GM12878 (cell line): ENCODE data around the gene GJB4. TPM values are rescaled to one million over a fixed set of nuclear protein-coding genes. Genes with fewer than 3 reads are reported as not detected.

Experiments
- ATAC-seq: fragments of 200-7000 bp; cut with Tn5 transposase; 3 replicates; pipeline ENCODE4 v1.9.1; 2020; ENCODE audit warnings: mild to moderate bottlenecking, moderate library complexity
- BruUV-seq: library from RNA; stranded (reverse); fragments of 400-500 nt; replicated peaks from 2 replicates; lab custom pipeline; 2021; lab: Mats Ljungman, UMichigan
- CTCF ChIA-PET: fragments of 300-600 bp; sonication (Branson Sonifier 250); formaldehyde crosslinking; extraction: SDS; loops from one replicate; lab custom pipeline; 2021; ENCODE audit warnings: inconsistent platforms; lab: Yijun Ruan, JAX
- POLR2A ChIA-PET: fragments of 350-600 bp; formaldehyde crosslinking; extraction: SDS; loops from one replicate; lab custom pipeline; 2021; ENCODE audit warnings: inconsistent platforms; lab: Charles Lee
- RAD21 ChIA-PET: fragments of 300-600 bp; sonication (Branson Sonifier 250); formaldehyde crosslinking; loops from one replicate; lab custom pipeline; 2023; ENCODE audit warnings: antibody characterized with exemption; ENCODE audit not compliant: unreplicated experiment; lab: Charles Lee
- SMC1A ChIA-PET: fragments of 300-600 bp; sonication (Branson Sonifier 250); formaldehyde crosslinking; loops from one replicate; lab custom pipeline; 2023; ENCODE audit not compliant: unreplicated experiment, uncharacterized antibody; lab: Charles Lee
- DNase-seq: peaks from one replicate; pipeline ENCODE4 v3.0.0-alpha.2; 2011; ENCODE audit warnings: low read depth, low spot score
- FAIRE-seq: peaks from 3 replicates; lab custom pipeline; 2011; peaks lifted over from hg19 to GRCh38; lab: Jason Lieb, UNC
- H2AFZ ChIP-seq: 2 replicates; pipeline ENCODE4 v1.6.0; 2011; ENCODE audit warnings: low read depth, low read length, control low read depth; ENCODE audit not compliant: control insufficient read depth
- H3K27ac ChIP-seq: 2 replicates; pipeline ENCODE4 v1.5.1; 2011; ENCODE audit warnings: control low read depth; ENCODE audit not compliant: control insufficient read depth, insufficient read depth
- H3K27me3 ChIP-seq, 2 experiments: replicated peaks in 1 of 2; 2 replicates each; pipeline versions ENCODE4 v1.6.0 to v1.6.1; 2011; ENCODE audit warnings: low read length in 1 of 2; ENCODE audit not compliant: control insufficient read depth in 2 of 2, insufficient read depth in 2 of 2
- H3K36me3 ChIP-seq, 2 experiments: 2 replicates each; pipeline ENCODE4 v1.5.1; 2011; ENCODE audit warnings: low read length in 1 of 2; ENCODE audit not compliant: control insufficient read depth in 2 of 2, insufficient read depth in 2 of 2
- H3K4me1 ChIP-seq: 2 replicates; pipeline ENCODE4 v1.6.1; 2011; ENCODE audit warnings: mild to moderate bottlenecking, low read length, moderate library complexity, mixed read lengths; ENCODE audit not compliant: control insufficient read depth, insufficient read depth
- H3K4me2 ChIP-seq: 2 replicates; pipeline ENCODE4 v1.6.0; 2011; ENCODE audit warnings: control low read depth; ENCODE audit not compliant: control insufficient read depth, insufficient read depth
- H3K4me3 ChIP-seq: fragments of 200-600 bp; sonication (generic); 2 replicates; pipeline ENCODE4 v1.5.1; 2016
- H3K79me2 ChIP-seq: 2 replicates; pipeline ENCODE4 v1.6.0; 2011; ENCODE audit warnings: low read length; ENCODE audit not compliant: control insufficient read depth, insufficient read depth
- H3K9ac ChIP-seq: 2 replicates; pipeline ENCODE4 v1.8.0; 2011; ENCODE audit warnings: low read length, control low read depth, mixed read lengths; ENCODE audit not compliant: control insufficient read depth, insufficient read depth
- H3K9me3 ChIP-seq: replicated peaks from 3 replicates; pipeline ENCODE4 v1.5.1; 2011; ENCODE audit warnings: mild to moderate bottlenecking, low read length; ENCODE audit not compliant: control insufficient read depth, insufficient read depth
- H4K20me1 ChIP-seq: 2 replicates; pipeline ENCODE4 v1.6.0; 2011; ENCODE audit not compliant: control insufficient read depth, insufficient read depth
- CBFB ChIP-seq: IDR thresholded peaks from 2 replicates; pipeline ENCODE4 v1.6.1; 2016; ENCODE audit warnings: antibody characterized with exemption, low read depth
- CBX3 ChIP-seq: fragments of 200-600 bp; sonication (generic); IDR thresholded peaks from 2 replicates; pipeline ENCODE4 v1.6.1; 2016; ENCODE audit warnings: low read depth, borderline replicate concordance
- EZH2 ChIP-seq: IDR thresholded peaks from 2 replicates; pipeline ENCODE4 v1.6.1; 2012; ENCODE audit warnings: low read depth, mild to moderate bottlenecking, control low read depth, inconsistent platforms, low read length, borderline replicate concordance; ENCODE audit not compliant: control insufficient read depth
- HDAC2 ChIP-seq: fragments of 200-600 bp; sonication (generic); IDR thresholded peaks from 2 replicates; pipeline ENCODE4 v1.6.1; 2017
- IKZF2 ChIP-seq, 2 experiments: fragments of 450-650 bp; IDR thresholded peaks; 2 replicates each; pipeline ENCODE4 v1.6.1; 2017; ENCODE audit warnings: mild to moderate bottlenecking in 2 of 2, moderate library complexity in 2 of 2
- MXI1 ChIP-seq: fragments of 150-350 bp; IDR thresholded peaks from 2 replicates; pipeline ENCODE4 v1.6.1; 2011; ENCODE audit warnings: low read depth, mild to moderate bottlenecking, inconsistent platforms, low read length, improper control_type of control experiment
- NFYA ChIP-seq: IDR thresholded peaks from 2 replicates; pipeline ENCODE4 v1.6.1; 2011; ENCODE audit warnings: low read depth, mild to moderate bottlenecking, low read length, improper control_type of control experiment, borderline replicate concordance
- NR2C1 ChIP-seq: fragments of 450-650 bp; IDR thresholded peaks from 2 replicates; pipeline ENCODE4 v1.6.1; 2017; ENCODE audit warnings: antibody characterized with exemption, mild to moderate bottlenecking, moderate library complexity
- NRF1 ChIP-seq: conservative IDR thresholded peaks from 2 replicates; pipeline ENCODE4 v1.6.1; 2011; ENCODE audit warnings: mild to moderate bottlenecking, low read depth, low read length, improper control_type of control experiment
- PBX3 ChIP-seq: IDR thresholded peaks from 2 replicates; pipeline ENCODE4 v1.6.1; 2011; ENCODE audit warnings: mild to moderate bottlenecking, low read depth, low read length, moderate library complexity; ENCODE audit not compliant: insufficient replicate concordance
- POU2F2 ChIP-seq: IDR thresholded peaks from 3 replicates; pipeline ENCODE4 v1.6.1; 2011; ENCODE audit warnings: low read depth, mild to moderate bottlenecking, low read length, borderline replicate concordance
- RB1 ChIP-seq: fragments of 450-650 bp; formaldehyde crosslinking; IDR thresholded peaks from 2 replicates; pipeline ENCODE4 v1.6.1; 2017; ENCODE audit warnings: mild to moderate bottlenecking, borderline replicate concordance
- RUNX3 ChIP-seq: IDR thresholded peaks from 2 replicates; pipeline ENCODE4 v1.6.1; 2012; ENCODE audit warnings: low read length, inconsistent platforms
- SMC3 ChIP-seq: IDR thresholded peaks from 2 replicates; pipeline ENCODE4 v1.6.1; 2011; ENCODE audit warnings: low read length, improper control_type of control experiment, borderline replicate concordance
- STAT1 ChIP-seq: fragments of 450-650 bp; conservative IDR thresholded peaks from 2 replicates; pipeline ENCODE4 v1.6.1; 2014; ENCODE audit warnings: antibody characterized with exemption, mild to moderate bottlenecking
- SUZ12 ChIP-seq: fragments of 200-600 bp; sonication (generic); IDR thresholded peaks from one replicate; pipeline ENCODE4 v1.6.1; 2018; ENCODE audit warnings: antibody characterized with exemption, mild to moderate bottlenecking; ENCODE audit not compliant: unreplicated experiment
- TCF12 ChIP-seq: IDR thresholded peaks from 2 replicates; pipeline ENCODE4 v1.6.1; 2011; ENCODE audit warnings: low read depth, mild to moderate bottlenecking, low read length
- TCF3 ChIP-seq: IDR thresholded peaks from 2 replicates; pipeline ENCODE4 v1.6.1; 2012; ENCODE audit warnings: low read depth, mild to moderate bottlenecking, low read length, borderline replicate concordance; ENCODE audit not compliant: insufficient read depth
- ZBTB4 ChIP-seq: fragments of 450-650 bp; formaldehyde crosslinking; IDR thresholded peaks from 2 replicates; pipeline ENCODE4 v1.4.0; 2022; ENCODE audit warnings: mild to moderate bottlenecking, moderate library complexity
- ZNF622 ChIP-seq: fragments of 450-650 bp; IDR thresholded peaks from 2 replicates; pipeline ENCODE4 v1.6.1; 2017; ENCODE audit warnings: mild to moderate bottlenecking, inconsistent platforms
- WGBS: methylation state at CpG from one replicate; pipeline ENCODE4 v1.1.6; 2016; ENCODE audit warnings: low lambda C conversion rate; ENCODE audit not compliant: insufficient replicate concordance, insufficient coverage; ENCODE audit errors: missing lambda C conversion rate; 5-methylcytosine and 5-hydroxymethylcytosine counted together
- in situ Hi-C: fragments of 300-500 bp; cut with MboI; formaldehyde crosslinking; loops from 9 replicates; pipeline ENCODE4 v1.14.3; 2018; ENCODE audit warnings: mixed read lengths
- intact Hi-C: fragments of 100-400 bp; cut with micrococcal nuclease; formaldehyde crosslinking; loops from one replicate; pipeline ENCODE4 v1.14.2; 2022; ENCODE audit not compliant: unreplicated experiment
- polyA plus RNA-seq, 11 experiments: library from polyadenylated mRNA; depleted of rRNA in 4 of 11; unstranded in 6 of 11; stranded (reverse) in 5 of 11; fragments of >200 nt; fragmentation: Nextera tagmentation in 4 of 11; fragmentation: Illumina TruSeq in 1 of 11; extraction: Ambion mirVana in 4 of 11; extraction: Trizol in 1 of 11; gene quantifications; 1 replicate in 1 of 11; 2 replicates in 10 of 11; pipeline versions ENCODE4 v1.2.1 to v1.2.3, GENCODE V29; 2011 to 2016; ENCODE audit warnings: inconsistent platforms in 2 of 11, missing spikeins in 2 of 11, low read depth in 1 of 11
- total RNA-seq, 4 experiments: library from RNA; depleted of rRNA in 3 of 4; stranded (reverse); fragments of >200 nt in 3 of 4; fragmentation: Illumina TruSeq in 1 of 4; extraction: Trizol in 1 of 4; gene quantifications; 2 replicates each; pipeline versions ENCODE4 v1.2.1 to v1.2.3, GENCODE V29; 2013 to 2021

Gene GJB4
- total and polyA plus RNA-seq, 10 of the 15 experiments (the other 5 are each of a cell fraction or from before 2014, with no cell fraction given): not detected

DNA sequence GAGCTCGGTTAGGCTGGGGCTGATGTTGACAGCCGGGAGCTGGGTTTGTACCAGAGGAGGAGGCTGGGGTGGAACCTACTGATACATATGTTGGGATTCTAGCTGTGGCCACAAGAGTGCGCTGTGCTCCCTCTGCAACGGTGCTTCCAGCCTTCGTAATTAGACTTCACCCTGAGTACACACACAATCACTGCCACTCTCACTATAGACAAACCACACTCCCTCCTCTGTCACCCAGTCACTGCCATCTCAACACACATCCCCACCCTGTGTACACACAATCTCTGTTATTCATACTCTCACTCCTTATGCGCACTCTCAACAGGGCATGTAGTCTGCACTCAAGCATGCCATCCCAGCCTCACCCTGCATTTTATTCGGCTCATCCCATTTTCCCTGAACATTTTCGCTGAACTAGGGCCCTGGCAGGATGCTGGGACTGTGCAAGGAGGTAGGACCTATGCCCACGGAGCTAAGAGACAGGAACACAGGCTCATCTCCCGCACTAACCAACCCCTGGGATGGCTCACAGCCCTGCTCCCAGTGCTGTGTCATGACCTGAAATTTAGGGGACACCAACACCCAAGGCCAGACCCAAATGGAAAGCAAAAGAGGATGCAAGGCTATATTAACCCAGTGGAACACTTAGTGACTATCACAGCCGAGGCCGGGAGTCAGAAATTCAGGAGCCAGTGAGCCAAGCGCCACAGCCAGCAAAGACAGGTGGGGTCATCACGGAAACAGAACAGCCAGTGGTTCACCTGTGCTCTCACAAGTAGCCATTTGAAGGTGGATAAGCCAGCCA lies 27.2 kb downstream of the GJB4 start:
- CTCF ChIA-PET: interaction anchor here (0.7 to 3.1 kb wide), 12 partner anchors 42 to 372 kb away, joined by 3 to 27 read pairs (median 4); partner anchors contain the start of gene SMIM12
- ATAC-seq: peak; percentile 96
- DNase-seq: peak; percentile 25
- 45% methylated on average over 14 of the region's 14 CpGs for WGBS
- no peaks in the 10 kb centered on the region for H3K36me3 ChIP-seq
- no peak overlapping the region for H3K4me3 ChIP-seq
- H3K4me1 ChIP-seq: no peaks in the 10 kb centered on the region; the same call in 1 of the 2 replicates
- RAD21 ChIA-PET: interaction anchor here (1.0 to 1.4 kb wide), 4 partner anchors 10 to 110 kb away, joined by 3 to 8 read pairs (median 4); partner anchors contain the start of gene SMIM12
- no peak overlapping the region for H2AFZ ChIP-seq
- no peaks in the 10 kb centered on the region; the same call in 2 of the 3 replicates for H3K9me3 ChIP-seq
- H3K79me2 ChIP-seq: no peaks in the 10 kb centered on the region
- H3K4me2 ChIP-seq: no peak overlapping the region
- intact Hi-C loops (loop anchor here (1.0 kb wide), 2 partner anchors 66 to 80 kb away; no protein-coding TSS in a partner anchor), in situ Hi-C loops (loop anchor here (5.0 kb wide), 1 partner anchor 66 kb away; no protein-coding TSS in a partner anchor)
- no peaks in the 10 kb centered on the region for H4K20me1 ChIP-seq
- POLR2A ChIA-PET: no interaction called here
- SMC1A ChIA-PET: interaction anchor here (0.6 to 1.7 kb wide), 6 partner anchors 11 to 88 kb away, joined by 3 to 5 read pairs (median 4); no protein-coding TSS in a partner anchor
- 0 out of 4 replicates have a peak, but pooled peaks cover 0 to 4% of the 10 kb centered on the region in 2 experiments for H3K27me3 ChIP-seq
- no peak overlapping the region for H3K27ac ChIP-seq
- H3K9ac ChIP-seq: no peak overlapping the region
- no TSS peak for BruUV-seq
- FAIRE-seq: peak; percentile 81
- TF ChIP-seq MXI1 (no peak), IKZF2 (IDR thresholded peaks at IDR 0.05) (no peak), NRF1 (no peak), SUZ12 (no peak), RUNX3 (no peak), POU2F2 (no peak), CBFB (no peak), NR2C1 (no peak), RB1 (no peak), EZH2 (no peak), ZNF622 (no peak), SMC3 (peak; percentile 86), NFYA (no peak), CBX3 (no peak), TCF3 (no peak), HDAC2 (no peak), PBX3 (no peak), ZBTB4 (CRISPR knock-in tag) (no peak), STAT1 (no peak), TCF12 (no peak)
